ENCODE measurements around the gene BRD3OS. TPM values are rescaled to one million over a fixed set of nuclear protein-coding genes. Genes with fewer than 3 reads are reported as not detected.

Gene BRD3OS
- total and polyA plus RNA-seq, 10 of the 15 experiments (the other 5 are each of a cell fraction or from before 2014, with no cell fraction given): 2.1 to 13.7 (median 10.7) TPM

DNA sequence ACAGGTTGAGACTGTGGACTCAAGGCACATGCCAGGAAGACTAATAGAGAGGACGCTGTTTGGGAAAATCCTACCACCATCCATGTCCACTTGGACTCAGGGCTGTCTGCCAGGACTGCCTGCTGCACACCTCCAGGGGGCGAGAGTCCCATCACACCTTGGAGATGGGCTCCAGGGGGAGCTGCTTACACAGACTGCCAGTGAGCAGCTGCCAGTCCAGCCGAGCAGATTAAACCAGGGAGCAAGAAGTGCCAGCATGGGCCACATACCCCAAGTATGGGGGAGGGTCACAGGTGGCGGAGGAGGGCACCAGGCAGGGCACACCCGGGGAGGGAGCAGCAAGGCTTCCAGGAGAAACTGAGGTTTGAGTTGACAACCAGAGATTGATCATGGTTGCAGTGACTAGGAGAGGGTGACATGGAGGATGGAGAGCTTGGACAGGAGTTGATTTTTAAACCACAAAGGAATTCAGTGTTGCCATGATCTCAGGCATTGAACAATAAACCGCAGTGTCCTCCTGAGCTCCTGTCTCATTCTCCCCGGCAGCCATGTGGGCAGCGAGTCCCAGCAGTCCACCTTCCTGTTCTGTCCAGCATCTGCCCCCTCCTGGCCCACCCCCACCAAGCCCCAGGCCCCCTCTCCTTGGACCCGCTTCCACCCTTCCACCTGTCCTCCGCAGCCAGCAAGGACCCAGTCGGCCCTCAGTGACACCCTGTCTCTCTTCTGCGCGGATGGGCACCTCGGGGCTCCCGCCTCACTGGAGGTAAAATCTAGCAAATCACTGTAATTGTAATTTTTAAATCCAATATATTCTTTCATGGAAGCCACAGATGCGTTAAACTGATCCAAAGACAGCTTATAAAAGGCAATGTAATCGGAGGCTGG lies 30.0 kb upstream of the BRD3OS start:
- Histone ChIP-seq H3K9ac (ENCODE audit: control insufficient read depth, insufficient read depth, low read length) (no peak overlapping the region), H3K4me2 (ENCODE audit: control insufficient read depth, insufficient read depth) (no peak overlapping the region), H3K36me3 (ENCODE audit: control insufficient read depth in 2 of 2, insufficient read depth in 2 of 2, low read length in 1 of 2) (no peaks in the 10 kb centered on the region), H3K79me2 (ENCODE audit: control insufficient read depth, insufficient read depth, low read length) (peaks cover 28% of the 10 kb centered on the region), H3K9me3 (replicated peaks; ENCODE audit: control insufficient read depth, insufficient read depth, low read length) (no peaks in the 10 kb centered on the region), H3K4me1 (ENCODE audit: control insufficient read depth, insufficient read depth, low read length) (peaks cover 9% of the 10 kb centered on the region), H3K27ac (ENCODE audit: control insufficient read depth, insufficient read depth) (no peak overlapping the region), H3K27me3 (replicated peaks in 1 of 2; ENCODE audit: control insufficient read depth in 2 of 2, insufficient read depth in 2 of 2, low read length in 1 of 2) (no peaks in the 10 kb centered on the region), H4K20me1 (ENCODE audit: control insufficient read depth, insufficient read depth) (no peaks in the 10 kb centered on the region), H3K4me3 (no peak overlapping the region), H2AFZ (ENCODE audit: control insufficient read depth, low read depth, low read length) (no peak overlapping the region)
- no peak for TF ChIP-seq CHD1 (IDR thresholded peaks at IDR 0.05; ENCODE audit: low read depth, low read length)
- TF ChIP-seq, protein P1, sequence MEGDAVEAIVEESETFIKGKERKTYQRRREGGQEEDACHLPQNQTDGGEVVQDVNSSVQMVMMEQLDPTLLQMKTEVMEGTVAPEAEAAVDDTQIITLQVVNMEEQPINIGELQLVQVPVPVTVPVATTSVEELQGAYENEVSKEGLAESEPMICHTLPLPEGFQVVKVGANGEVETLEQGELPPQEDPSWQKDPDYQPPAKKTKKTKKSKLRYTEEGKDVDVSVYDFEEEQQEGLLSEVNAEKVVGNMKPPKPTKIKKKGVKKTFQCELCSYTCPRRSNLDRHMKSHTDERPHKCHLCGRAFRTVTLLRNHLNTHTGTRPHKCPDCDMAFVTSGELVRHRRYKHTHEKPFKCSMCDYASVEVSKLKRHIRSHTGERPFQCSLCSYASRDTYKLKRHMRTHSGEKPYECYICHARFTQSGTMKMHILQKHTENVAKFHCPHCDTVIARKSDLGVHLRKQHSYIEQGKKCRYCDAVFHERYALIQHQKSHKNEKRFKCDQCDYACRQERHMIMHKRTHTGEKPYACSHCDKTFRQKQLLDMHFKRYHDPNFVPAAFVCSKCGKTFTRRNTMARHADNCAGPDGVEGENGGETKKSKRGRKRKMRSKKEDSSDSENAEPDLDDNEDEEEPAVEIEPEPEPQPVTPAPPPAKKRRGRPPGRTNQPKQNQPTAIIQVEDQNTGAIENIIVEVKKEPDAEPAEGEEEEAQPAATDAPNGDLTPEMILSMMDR (IDR thresholded peaks at IDR 0.05 in 2 of 3, conservative IDR thresholded peaks at IDR 0.05 in 1 of 3; ENCODE audit: control insufficient read depth in 2 of 3, extremely low read depth in 1 of 3, insufficient read depth in 1 of 3, low read depth in 3 of 3, low read length in 3 of 3): peak; percentile 26 to 41 (median 27); a peak in 4 of 6 replicates
- intact Hi-C loops (cut with micrococcal nuclease; ENCODE audit: unreplicated experiment): loop anchor here (2.0 kb wide), 1 partner anchor 104 kb away; no protein-coding TSS in a partner anchor
- ChIA-PET SMC1A (ENCODE audit: uncharacterized antibody, unreplicated experiment) (interaction anchor here (0.9 to 3.6 kb wide), 10 partner anchors 30 to 257 kb away, joined by 3 to 53 read pairs (median 8); partner anchors contain the start of genes BRD3OS, RNU6ATAC and SARDH), CTCF (interaction anchor here (0.6 to 4.6 kb wide), 26 partner anchors 9 to 317 kb away, joined by 3 to 177 read pairs (median 6); partner anchors contain the start of gene BRD3OS), RAD21 (ENCODE audit: unreplicated experiment) (interaction anchor here (0.8 to 4.3 kb wide), 12 partner anchors 31 to 253 kb away, joined by 3 to 76 read pairs (median 12); no protein-coding TSS in a partner anchor), POLR2A (no interaction called here)
- 66% methylated on average over 17 of the region's 17 CpGs for WGBS (ENCODE audit: insufficient coverage, insufficient replicate concordance, low lambda C conversion rate, missing lambda C conversion rate)
- no peak for FAIRE-seq
- no TSS peak for BruUV-seq (replicated peaks)
- ATAC-seq: no peak
- in situ Hi-C loops (cut with MboI): no loop called here
- no peak for DNase-seq (ENCODE audit: low read depth, low spot score)

All from GM12878 (cell line).